GM19240 (cell line): ENCODE measurements around the gene SLC25A14.
"Not testable (repeated sequence)": the region's sequence is repeated elsewhere in the genome, so short reads cannot be mapped to it uniquely, and the experiment has no call there.

Source experiments
- DNase-seq: peaks from one replicate; pipeline ENCODE4 v3.0.0; 2011; ENCODE audit warnings: low spot score; ENCODE audit not compliant: insufficient read length

Gene SLC25A14

GRCh38 chrX:130339408-130340222 lies at the start of gene SLC25A14:
Gene SLC25A14, plus strand, starts transcription at chrX:130339919. Its CDS starts 360 bp downstream, at chrX:130340279.
- DNase-seq = peak; percentile 1

GRCh38 chrX:130295519-130296296 lies 44.0 kb upstream of the SLC25A14 start:
- no peak for DNase-seq

- no peak for DNase-seq
These were observed 43.4 kb upstream of the SLC25A14 start for GRCh38 chrX:130296297-130296678.

- no peak for DNase-seq
These were observed 43.0 kb upstream of the SLC25A14 start for GRCh38 chrX:130296743-130297142.

GRCh38 chrX:130299279-130300009 lies 40.3 kb upstream of the SLC25A14 start:
- DNase-seq = no peak

GRCh38 chrX:130300010-130300282 lies 39.8 kb upstream of the SLC25A14 start:
- DNase-seq = no peak

- no peak for DNase-seq
These were observed 38.3 kb upstream of the SLC25A14 start for GRCh38 chrX:130301405-130301804.

- DNase-seq = no peak
These were observed 37.7 kb upstream of the SLC25A14 start for GRCh38 chrX:130301977-130302376.

GRCh38 chrX:130304587-130305368 lies 34.9 kb upstream of the SLC25A14 start:
- no peak for DNase-seq

GRCh38 chrX:130319886-130320285 lies 19.8 kb upstream of the SLC25A14 start:
- not testable (repeated sequence) for DNase-seq

GRCh38 chrX:130321550-130321949 lies 18.2 kb upstream of the SLC25A14 start:
- no peak for DNase-seq

GRCh38 chrX:130330146-130330545 lies 9.6 kb upstream of the SLC25A14 start:
- no peak for DNase-seq

GRCh38 chrX:130330706-130331105 lies 9.0 kb upstream of the SLC25A14 start:
- DNase-seq = peak; percentile 16

- no peak for DNase-seq
These were observed 3.2 kb upstream of the SLC25A14 start for GRCh38 chrX:130336531-130336930.

GRCh38 chrX:130338869-130339268 lies 850 bp upstream of the SLC25A14 start:
- not testable (repeated sequence) for DNase-seq

- DNase-seq = no peak
These were observed 552 bp downstream of the SLC25A14 start for GRCh38 chrX:130340271-130340670.

- DNase-seq = no peak
These were observed 3.7 kb downstream of the SLC25A14 start for GRCh38 chrX:130343411-130343810.

GRCh38 chrX:130347321-130347720 lies 7.6 kb downstream of the SLC25A14 start:
- DNase-seq = no peak

GRCh38 chrX:130351567-130351966 lies 11.8 kb downstream of the SLC25A14 start:
- DNase-seq = no peak

- DNase-seq = not testable (repeated sequence)
These were observed 12.3 kb downstream of the SLC25A14 start for GRCh38 chrX:130352050-130352449.

- DNase-seq = no peak
These were observed 36.4 kb downstream of the SLC25A14 start for GRCh38 chrX:130376077-130376476.
